Esophagus squamous epithelium (tissue), 5 donors: ENCODE results near the gene NOSIP. TPM values are rescaled to one million over a fixed set of nuclear protein-coding genes. Genes with fewer than 3 reads are reported as not detected.
A peak's percentile ranks its signal among the peaks of the same experiment; 100 is the strongest.

Source experiments
- DNase-seq: peaks from one replicate; lab custom pipeline; 2025; lab: John Stamatoyannopoulos, UW
- H3K27ac ChIP-seq, 4 donors: fragments of 200-600 bp; sonication (generic); one replicate each; pipeline ENCODE4 v1.5.1; 2016 to 2019; ENCODE audit warnings: mild to moderate bottlenecking in 1 of 4
- H3K27me3 ChIP-seq, 4 donors: fragments of 200-600 bp; sonication (generic); 1 replicate in 3 of 4; 2 replicates in 1 of 4; pipeline versions ENCODE4 v1.5.1 to v1.6.0; 2017 to 2021; ENCODE audit warnings: antibody characterized with exemption in 1 of 4
- H3K36me3 ChIP-seq, 3 donors: fragments of 200-600 bp; sonication (generic); one replicate each; pipeline ENCODE4 v1.5.1; 2016 to 2019
- H3K4me1 ChIP-seq, 3 donors: fragments of 200-600 bp; sonication (generic); one replicate each; pipeline ENCODE4 v1.5.1; 2017 to 2019
- H3K4me3 ChIP-seq, 4 donors: fragments of 200-600 bp; sonication (generic); 1 replicate in 3 of 4; 2 replicates in 1 of 4; pipeline ENCODE4 v1.5.1; 2016 to 2019; ENCODE audit warnings: mild to moderate bottlenecking in 2 of 4, moderate library complexity in 1 of 4
- H3K9me3 ChIP-seq, 3 donors: fragments of 200-600 bp; sonication (generic); one replicate each; pipeline ENCODE4 v1.5.1; 2016 to 2019
- POLR2A ChIP-seq, 4 donors: fragments of 450-650 bp; IDR thresholded peaks; one replicate each; pipeline ENCODE4 v1.6.1; 2017; ENCODE audit warnings: antibody characterized with exemption in 4 of 4, mild to moderate bottlenecking in 4 of 4, moderate library complexity in 3 of 4
- WGBS, 2 donors: methylation state at CpG; one replicate each; pipeline ENCODE4 v1.1.5; 2018; 5-methylcytosine and 5-hydroxymethylcytosine counted together
- intact Hi-C: fragments of 100-400 bp; cut with DNase I; formaldehyde crosslinking; loops from one replicate; pipeline ENCODE4 v1.15.0; 2022
- total RNA-seq, 4 donors: library from RNA; depleted of rRNA; stranded (reverse); fragments of >200 nt; gene quantifications; one replicate each; pipeline ENCODE4 v1.1.0, GENCODE V29; 2016
- TF ChIP-seq, protein P1 (sequence below), 6 experiments: fragments of 450-650 bp in 4 of 6; fragments of 200-600 bp in 2 of 6; sonication (generic) in 2 of 6; IDR thresholded peaks; one replicate each; pipeline ENCODE4 v1.5.1; 2016 to 2019; ENCODE audit warnings: antibody characterized with exemption in 6 of 6, mild to moderate bottlenecking in 4 of 6, moderate library complexity in 4 of 6
- donor health status: DM: yes; HTN: yes; CAD: no.

The NOSIP gene
- total RNA-seq, 4 donors from 2014 or later = 37.8 to 50.7 (median 40.2) TPM

DNA sequence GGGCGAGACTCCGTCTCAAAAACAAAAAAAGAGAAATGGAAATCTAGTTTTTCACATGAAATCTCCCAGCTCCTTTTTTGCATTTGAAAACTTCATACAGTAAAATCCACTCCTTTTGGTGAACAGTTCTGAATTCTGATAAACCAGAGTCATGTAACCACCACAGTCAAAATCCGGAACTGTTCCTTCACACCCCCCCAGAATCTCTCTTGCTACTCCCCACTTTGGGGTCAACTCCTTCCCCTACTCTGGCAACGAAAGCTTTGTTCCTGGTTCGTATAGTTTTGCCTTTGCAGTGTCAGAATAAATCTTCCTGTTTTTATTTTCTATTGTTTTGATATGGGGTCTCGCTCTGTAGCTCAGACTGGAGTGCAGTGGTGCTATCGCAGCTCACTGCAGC, 28.8 kb downstream of the NOSIP start:
- 86 to 89% methylated on average over 7 of the region's 7 CpGs for WGBS, 2 donors
- Histone ChIP-seq H3K4me3 (no peak overlapping the region), H3K9me3 (no peaks in the 10 kb centered on the region), H3K36me3 (peaks cover 4 to 19% (median 5%) of the 10 kb centered on the region in 3 donors), H3K27me3 (no peaks in the 10 kb centered on the region), H3K27ac (peak overlapping the region in 1 of 4 donors; percentile 90), H3K4me1 (peaks cover 14 to 48% (median 15%) of the 10 kb centered on the region in 3 donors)
- DNase-seq = no peak
- TF ChIP-seq POLR2A (IDR thresholded peaks at IDR 0.05) = no peak
- TF ChIP-seq, protein P1, sequence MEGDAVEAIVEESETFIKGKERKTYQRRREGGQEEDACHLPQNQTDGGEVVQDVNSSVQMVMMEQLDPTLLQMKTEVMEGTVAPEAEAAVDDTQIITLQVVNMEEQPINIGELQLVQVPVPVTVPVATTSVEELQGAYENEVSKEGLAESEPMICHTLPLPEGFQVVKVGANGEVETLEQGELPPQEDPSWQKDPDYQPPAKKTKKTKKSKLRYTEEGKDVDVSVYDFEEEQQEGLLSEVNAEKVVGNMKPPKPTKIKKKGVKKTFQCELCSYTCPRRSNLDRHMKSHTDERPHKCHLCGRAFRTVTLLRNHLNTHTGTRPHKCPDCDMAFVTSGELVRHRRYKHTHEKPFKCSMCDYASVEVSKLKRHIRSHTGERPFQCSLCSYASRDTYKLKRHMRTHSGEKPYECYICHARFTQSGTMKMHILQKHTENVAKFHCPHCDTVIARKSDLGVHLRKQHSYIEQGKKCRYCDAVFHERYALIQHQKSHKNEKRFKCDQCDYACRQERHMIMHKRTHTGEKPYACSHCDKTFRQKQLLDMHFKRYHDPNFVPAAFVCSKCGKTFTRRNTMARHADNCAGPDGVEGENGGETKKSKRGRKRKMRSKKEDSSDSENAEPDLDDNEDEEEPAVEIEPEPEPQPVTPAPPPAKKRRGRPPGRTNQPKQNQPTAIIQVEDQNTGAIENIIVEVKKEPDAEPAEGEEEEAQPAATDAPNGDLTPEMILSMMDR (IDR thresholded peaks at IDR 0.05) = no peak
- intact Hi-C loops = no loop called here

DNA sequence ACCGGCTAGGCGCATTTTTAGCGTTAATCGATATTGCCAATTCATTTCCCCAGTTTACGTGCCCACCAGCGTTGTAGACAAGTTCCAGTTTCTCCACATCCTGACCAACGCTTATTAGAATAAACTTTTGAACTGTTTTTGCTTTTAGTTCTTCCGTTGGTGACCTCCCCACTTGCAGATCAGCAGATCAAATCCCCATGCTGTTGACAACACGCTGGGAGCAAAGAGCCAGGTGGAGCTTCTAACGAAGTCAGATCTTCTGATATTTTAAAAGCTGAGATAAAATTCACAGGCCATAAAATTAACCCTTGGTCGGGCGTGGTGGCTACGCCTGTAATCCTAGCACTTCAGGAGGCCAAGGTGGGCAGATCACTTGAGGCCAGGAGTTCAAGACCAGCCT, 31.3 kb downstream of the NOSIP start:
- WGBS, 2 donors = 57 to 67% methylated on average over 13 of the region's 13 CpGs
- TF ChIP-seq, protein P1 (IDR thresholded peaks at IDR 0.05) = no peak
- TF ChIP-seq POLR2A (IDR thresholded peaks at IDR 0.05) = no peak
- no peak for DNase-seq
- peaks cover 5 to 28% (median 6%) of the 10 kb centered on the region in 3 donors for H3K4me1 ChIP-seq
- H3K27me3 ChIP-seq = no peaks in the 10 kb centered on the region
- no peaks in the 10 kb centered on the region for H3K9me3 ChIP-seq
- no peak overlapping the region for H3K27ac ChIP-seq
- intact Hi-C loops = no loop called here
- H3K36me3 ChIP-seq = no peaks in the 10 kb centered on the region
- H3K4me3 ChIP-seq = no peak overlapping the region

DNA sequence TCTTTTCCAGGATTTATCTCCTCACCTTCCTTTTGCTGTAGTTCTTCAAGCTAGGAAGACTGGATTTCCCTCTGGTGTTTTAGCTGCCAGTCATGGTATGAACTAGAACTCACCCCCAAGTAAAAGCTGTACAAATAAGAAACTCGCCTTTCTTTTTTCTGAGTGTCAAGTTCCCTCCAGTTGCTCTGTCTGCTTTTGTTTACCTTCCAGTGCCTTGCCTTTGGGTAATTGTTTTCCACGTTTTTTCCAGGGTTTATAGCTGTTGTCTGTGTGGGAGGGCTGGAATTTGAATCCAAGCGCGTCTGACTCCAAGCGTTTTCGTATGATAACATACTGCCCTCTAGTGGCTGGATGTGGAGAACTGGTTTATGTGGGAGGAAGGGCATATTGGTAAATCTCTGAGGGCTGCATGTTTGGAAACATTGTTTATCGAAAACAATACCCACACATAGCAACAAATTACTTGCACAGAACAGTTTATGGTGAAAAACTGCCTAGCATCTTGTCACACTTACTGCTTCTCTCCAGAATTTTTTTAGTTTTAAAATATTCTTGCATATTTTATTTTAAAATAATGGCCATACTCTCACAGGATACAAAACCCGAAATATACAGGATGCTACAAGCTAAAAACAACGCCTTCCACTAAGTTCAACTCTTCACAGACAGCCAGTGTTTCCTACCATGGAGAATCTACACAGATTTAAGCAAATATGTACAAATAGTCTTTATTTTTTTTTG, 33.4 kb downstream of the NOSIP start:
- no peak overlapping the region for H3K4me3 ChIP-seq

DNA sequence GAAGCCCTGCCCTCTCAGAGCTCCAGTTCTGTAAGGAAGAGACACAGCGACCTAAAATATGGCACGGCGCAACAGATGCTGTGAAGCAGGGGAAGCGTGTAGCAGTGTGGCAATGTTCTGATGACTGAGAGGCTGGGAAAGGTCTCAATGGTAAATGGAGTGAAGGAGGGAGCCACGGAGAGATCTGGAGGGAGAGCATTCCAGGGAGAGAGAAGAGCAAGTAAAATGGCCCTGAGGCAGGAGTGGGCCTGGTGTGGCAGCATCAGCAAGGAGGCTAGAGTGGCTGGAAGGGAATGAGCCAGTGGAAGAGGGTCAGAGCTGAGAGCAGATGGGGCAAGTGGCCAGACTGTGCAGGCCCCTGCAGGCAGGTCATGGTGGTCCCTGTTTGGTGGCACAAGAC, 36.2 kb downstream of the NOSIP start:
- peaks cover 0 to 12% (median 0%) of the 10 kb centered on the region in 3 donors for H3K4me1 ChIP-seq
- no peak overlapping the region for H3K27ac ChIP-seq
- 73 to 84% methylated on average over 5 of the region's 5 CpGs for WGBS, 2 donors
- no peaks in the 10 kb centered on the region for H3K27me3 ChIP-seq
- no peaks in the 10 kb centered on the region for H3K9me3 ChIP-seq
- DNase-seq = no peak
- H3K4me3 ChIP-seq = no peak overlapping the region
- H3K36me3 ChIP-seq = peaks cover 0 to 1% (median 0%) of the 10 kb centered on the region in 3 donors
- no peak for TF ChIP-seq POLR2A (IDR thresholded peaks at IDR 0.05)
- TF ChIP-seq, protein P1 (IDR thresholded peaks at IDR 0.05) = no peak
- intact Hi-C loops = loop anchor here (5.0 kb wide), 1 partner anchor 37 kb away; no protein-coding TSS in a partner anchor

More for the DNA sequence above, 33.4 kb downstream of the NOSIP start:
- Histone ChIP-seq H3K9me3 (no peaks in the 10 kb centered on the region), H3K27me3 (no peaks in the 10 kb centered on the region), H3K4me1 (peaks cover 0 to 12% (median 0%) of the 10 kb centered on the region in 3 donors), H3K27ac (no peak overlapping the region), H3K36me3 (no peaks in the 10 kb centered on the region)
- WGBS, 2 donors = 4 to 7% methylated on average over 9 of the region's 9 CpGs
- no peak for DNase-seq
- intact Hi-C loops = no loop called here
- no peak for TF ChIP-seq POLR2A (IDR thresholded peaks at IDR 0.05)
- TF ChIP-seq, protein P1 (IDR thresholded peaks at IDR 0.05) = peak; percentile 80 to 91 (median 90)

DNA sequence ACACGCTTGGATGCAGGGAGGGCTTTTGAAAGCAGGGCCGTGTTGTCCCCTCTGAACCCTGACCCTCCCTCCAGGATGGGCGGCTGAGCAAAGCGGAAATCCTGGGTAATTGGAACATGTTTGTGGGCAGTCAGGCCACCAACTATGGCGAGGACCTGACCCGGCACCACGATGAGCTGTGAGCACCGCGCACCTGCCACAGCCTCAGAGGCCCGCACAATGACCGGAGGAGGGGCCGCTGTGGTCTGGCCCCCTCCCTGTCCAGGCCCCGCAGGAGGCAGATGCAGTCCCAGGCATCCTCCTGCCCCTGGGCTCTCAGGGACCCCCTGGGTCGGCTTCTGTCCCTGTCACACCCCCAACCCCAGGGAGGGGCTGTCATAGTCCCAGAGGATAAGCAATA, 37.3 kb downstream of the NOSIP start:
- Histone ChIP-seq H3K4me3 (no peak overlapping the region), H3K36me3 (peaks cover 0 to 11% (median 0%) of the 10 kb centered on the region in 3 donors), H3K27me3 (no peaks in the 10 kb centered on the region), H3K9me3 (no peaks in the 10 kb centered on the region), H3K4me1 (peaks cover 0 to 12% (median 0%) of the 10 kb centered on the region in 3 donors), H3K27ac (no peak overlapping the region)
- WGBS, 2 donors = 86 to 95% methylated on average over 8 to 13 of the region's 14 CpGs
- no peak for DNase-seq
- intact Hi-C loops = loop anchor here (5.0 kb wide), 1 partner anchor 36 kb away; no protein-coding TSS in a partner anchor
- TF ChIP-seq, protein P1 (IDR thresholded peaks at IDR 0.05) = no peak
- no peak for TF ChIP-seq POLR2A (IDR thresholded peaks at IDR 0.05)
